Central memory CD8-positive, alpha-beta T cell (primary cell): ENCODE results near the gene ICA1L.

ENCODE experiments used
- ATAC-seq: fragments of 150-1000 bp; cut with Tn5 transposase; replicated peaks from 2 replicates; pipeline ENCODE4 v1.10.0; 2022; ENCODE audit warnings: mild to moderate bottlenecking, moderate FRiP score, moderate number of reproducible peaks; ENCODE audit not compliant: poor library complexity, severe bottlenecking; ENCODE audit errors: extremely low read depth
- DNase-seq, 2 donors: peaks; one replicate each; pipeline ENCODE4 v3.0.0; 2021; ENCODE audit warnings: low spot score in 2 of 2
- H3K27ac Mint-ChIP-seq: one replicate; pipeline ENCODE4 v1.8.0; 2022; ENCODE audit warnings: low read depth, mild to moderate bottlenecking, moderate library complexity, mixed read lengths
- H3K27me3 Mint-ChIP-seq: one replicate; pipeline ENCODE4 v1.8.0; 2022; ENCODE audit warnings: mixed read lengths
- H3K36me3 Mint-ChIP-seq: one replicate; pipeline ENCODE4 v1.8.0; 2022; ENCODE audit warnings: mild to moderate bottlenecking, moderate library complexity, mixed read lengths; ENCODE audit not compliant: insufficient read depth
- H3K4me1 Mint-ChIP-seq: one replicate; pipeline ENCODE4 v1.8.0; 2022; ENCODE audit warnings: mixed read lengths
- H3K4me3 Mint-ChIP-seq: one replicate; pipeline ENCODE4 v1.8.0; 2022; ENCODE audit warnings: mild to moderate bottlenecking, moderate library complexity, mixed read lengths
- H3K9me3 Mint-ChIP-seq: one replicate; pipeline ENCODE4 v1.8.0; 2022; ENCODE audit warnings: mixed read lengths

ICA1L gene

GRCh38 chr2:202743613-202744012, 128.0 kb downstream of the ICA1L start:
- H3K27ac Mint-ChIP-seq, result no peak overlapping the region
- H3K4me3 Mint-ChIP-seq, result no peak overlapping the region
- DNase-seq (no peak), ATAC-seq (no peak)
- H3K9me3 Mint-ChIP-seq, result peaks cover 16% of the 10 kb centered on the region
- peaks cover 6% of the 10 kb centered on the region for H3K36me3 Mint-ChIP-seq
- H3K4me1 Mint-ChIP-seq, result no peaks in the 10 kb centered on the region
- H3K27me3 Mint-ChIP-seq, result no peaks in the 10 kb centered on the region

- H3K27ac Mint-ChIP-seq, result no peak overlapping the region
- no peak overlapping the region for H3K4me3 Mint-ChIP-seq
- DNase-seq (no peak), ATAC-seq (no peak)
- peaks cover 2% of the 10 kb centered on the region for H3K36me3 Mint-ChIP-seq
- H3K27me3 Mint-ChIP-seq, result no peaks in the 10 kb centered on the region
- H3K4me1 Mint-ChIP-seq, result no peaks in the 10 kb centered on the region
- peaks cover 9% of the 10 kb centered on the region for H3K9me3 Mint-ChIP-seq
These were observed 134.7 kb downstream of the ICA1L start for GRCh38 chr2:202736826-202737225.

- H3K9me3 Mint-ChIP-seq, result no peaks in the 10 kb centered on the region
- H3K27ac Mint-ChIP-seq, result no peak overlapping the region
- DNase-seq (no peak), ATAC-seq (no peak)
- no peak overlapping the region for H3K4me3 Mint-ChIP-seq
- no peaks in the 10 kb centered on the region for H3K4me1 Mint-ChIP-seq
- H3K36me3 Mint-ChIP-seq, result peaks cover 19% of the 10 kb centered on the region
- no peaks in the 10 kb centered on the region for H3K27me3 Mint-ChIP-seq
These were observed 145.5 kb downstream of the ICA1L start for GRCh38 chr2:202726070-202726469.

GRCh38 chr2:202723746-202724145, 147.8 kb downstream of the ICA1L start:
- no peak overlapping the region for H3K4me3 Mint-ChIP-seq
- H3K9me3 Mint-ChIP-seq, result no peaks in the 10 kb centered on the region
- DNase-seq (no peak), ATAC-seq (no peak)
- no peak overlapping the region for H3K27ac Mint-ChIP-seq
- peaks cover 13% of the 10 kb centered on the region for H3K36me3 Mint-ChIP-seq
- peaks cover 2% of the 10 kb centered on the region for H3K4me1 Mint-ChIP-seq
- H3K27me3 Mint-ChIP-seq, result no peaks in the 10 kb centered on the region
